HEK293 (cell line): ENCODE measurements around the gene TTC1.

Experiments
- CTCF ChIA-PET: fragments of 350-600 bp; formaldehyde crosslinking; extraction: SDS; loops from one replicate; lab custom pipeline; 2021; ENCODE audit warnings: antibody characterized with exemption; lab: Yijun Ruan, JAX
- POLR2A ChIA-PET: fragments of 300-600 bp; formaldehyde crosslinking; extraction: SDS; loops from one replicate; lab custom pipeline; 2020; ENCODE audit warnings: antibody characterized with exemption, inconsistent platforms; lab: Yijun Ruan, JAX
- H3K27ac ChIP-seq: fragments of 200-500 bp; sonication (Bioruptor generic); 2 replicates; pipeline ENCODE4 v1.5.1; 2014; ENCODE audit warnings: low read depth, low read length, control low read depth, inconsistent platforms; ENCODE audit errors: extremely low read depth
- H3K36me3 ChIP-seq, 2 experiments: fragments of 200-500 bp in 1 of 2; sonication (Bioruptor generic) in 1 of 2; 1 replicate in 1 of 2; 2 replicates in 1 of 2; pipeline ENCODE4 v1.5.1; 2014 to 2017; ENCODE audit warnings: inconsistent platforms in 2 of 2, low read length in 2 of 2; ENCODE audit not compliant: control insufficient read depth in 2 of 2, insufficient read depth in 1 of 2
- H3K4me1 ChIP-seq: fragments of 200-500 bp; sonication (Bioruptor generic); 2 replicates; pipeline ENCODE4 v1.5.1; 2014; ENCODE audit warnings: mild to moderate bottlenecking, low read length, inconsistent platforms; ENCODE audit not compliant: control insufficient read depth, insufficient read depth
- H3K4me3 ChIP-seq: 2 replicates; pipeline ENCODE4 v1.5.1; 2011; ENCODE audit warnings: low read depth, mild to moderate bottlenecking, control low read depth, low read length, moderate library complexity
- H3K9me3 ChIP-seq: fragments of 200-500 bp; sonication (Bioruptor generic); 2 replicates; pipeline ENCODE4 v1.5.1; 2014; ENCODE audit warnings: low read depth, low read length, inconsistent platforms; ENCODE audit not compliant: control insufficient read depth, insufficient read depth
- GLI2 ChIP-seq: fragments of 450-650 bp; formaldehyde crosslinking; IDR thresholded peaks from 2 replicates; pipeline ENCODE4; 2017; ENCODE audit warnings: missing biosample characterization, missing genetic modification characterization, low read depth, borderline replicate concordance
- GLI4 ChIP-seq: fragments of 450-650 bp; formaldehyde crosslinking; IDR thresholded peaks from 2 replicates; pipeline ENCODE4 v1.5.1; 2016; ENCODE audit warnings: missing biosample characterization, missing genetic modification characterization
- GLIS1 ChIP-seq: fragments of 450-650 bp; formaldehyde crosslinking; IDR thresholded peaks from 2 replicates; pipeline ENCODE4 v1.5.1; 2016; ENCODE audit warnings: missing biosample characterization, missing genetic modification characterization
- KLF10 ChIP-seq: fragments of 450-650 bp; IDR thresholded peaks from 2 replicates; pipeline ENCODE4 v1.5.1; 2018; ENCODE audit warnings: missing biosample characterization, mild to moderate bottlenecking, missing genetic modification characterization
- KLF7 ChIP-seq: fragments of 450-650 bp; formaldehyde crosslinking; IDR thresholded peaks from 2 replicates; pipeline ENCODE4 v1.5.1; 2016; ENCODE audit warnings: missing biosample characterization, missing genetic modification characterization, borderline replicate concordance
- TSHZ1 ChIP-seq: fragments of 450-650 bp; formaldehyde crosslinking; IDR thresholded peaks from 2 replicates; pipeline ENCODE4 v1.5.1; 2016; ENCODE audit warnings: missing biosample characterization, missing genetic modification characterization, borderline replicate concordance
- ZBTB6 ChIP-seq: fragments of 450-650 bp; formaldehyde crosslinking; IDR thresholded peaks from 2 replicates; pipeline ENCODE4 v1.5.1; 2017; ENCODE audit warnings: missing biosample characterization, missing genetic modification characterization
- ZNF138 ChIP-seq: fragments of 450-650 bp; formaldehyde crosslinking; IDR thresholded peaks from 2 replicates; pipeline ENCODE4 v1.5.1; 2016; ENCODE audit warnings: missing biosample characterization, missing genetic modification characterization, borderline replicate concordance
- ZNF18 ChIP-seq: fragments of 450-650 bp; formaldehyde crosslinking; IDR thresholded peaks from 2 replicates; pipeline ENCODE4 v1.5.1; 2016; ENCODE audit warnings: missing biosample characterization, missing genetic modification characterization
- ZNF221 ChIP-seq: fragments of 450-650 bp; formaldehyde crosslinking; IDR thresholded peaks from 2 replicates; pipeline ENCODE4 v1.5.1; 2017; ENCODE audit warnings: missing biosample characterization, missing genetic modification characterization, borderline replicate concordance
- ZNF26 ChIP-seq: fragments of 450-650 bp; formaldehyde crosslinking; IDR thresholded peaks from 2 replicates; pipeline ENCODE4 v1.5.1; 2016; ENCODE audit warnings: missing biosample characterization, missing genetic modification characterization
- ZNF354C ChIP-seq: fragments of 450-650 bp; formaldehyde crosslinking; IDR thresholded peaks from 2 replicates; pipeline ENCODE4 v1.5.1; 2016; ENCODE audit warnings: missing biosample characterization, missing genetic modification characterization, low read depth, borderline replicate concordance
- ZNF37A ChIP-seq: fragments of 450-650 bp; IDR thresholded peaks from 2 replicates; pipeline ENCODE4 v1.5.1; 2018; ENCODE audit warnings: missing biosample characterization, missing genetic modification characterization
- ZNF416 ChIP-seq: fragments of 450-650 bp; formaldehyde crosslinking; IDR thresholded peaks from 2 replicates; pipeline ENCODE4 v1.5.1; 2016; ENCODE audit warnings: missing biosample characterization, missing genetic modification characterization
- ZNF501 ChIP-seq: fragments of 450-650 bp; formaldehyde crosslinking; IDR thresholded peaks from 2 replicates; pipeline ENCODE4 v1.5.1; 2016; ENCODE audit warnings: missing biosample characterization, missing genetic modification characterization
- ZNF544 ChIP-seq: fragments of 450-650 bp; formaldehyde crosslinking; IDR thresholded peaks from 2 replicates; pipeline ENCODE4 v1.5.0; 2017; ENCODE audit warnings: missing biosample characterization, missing genetic modification characterization
- ZNF548 ChIP-seq: fragments of 450-650 bp; formaldehyde crosslinking; IDR thresholded peaks from 2 replicates; pipeline ENCODE4 v1.5.1; 2016; ENCODE audit warnings: missing biosample characterization, missing genetic modification characterization
- ZNF600 ChIP-seq: fragments of 450-650 bp; formaldehyde crosslinking; IDR thresholded peaks from 2 replicates; pipeline ENCODE4 v1.5.1; 2016; ENCODE audit warnings: missing biosample characterization, missing genetic modification characterization
- ZNF792 ChIP-seq: fragments of 450-650 bp; formaldehyde crosslinking; IDR thresholded peaks from 2 replicates; pipeline ENCODE4 v1.5.1; 2016; ENCODE audit warnings: missing biosample characterization, missing genetic modification characterization

Gene TTC1

GRCh38 chr5:160020266-160020770 lies 11.4 kb downstream of the TTC1 start (continued):
- TF ChIP-seq ZBTB6 (tag by site-specific recombination) = no peak
- no peak for TF ChIP-seq ZNF221 (tag by site-specific recombination)
- TF ChIP-seq ZNF354C (tag by site-specific recombination) = no peak
- TF ChIP-seq ZNF600 (tag by site-specific recombination) = no peak
- no peak for TF ChIP-seq ZNF544 (tag by site-specific recombination)
- no peak for TF ChIP-seq ZNF37A (tag by site-specific recombination)
- TF ChIP-seq ZNF416 (tag by site-specific recombination) = no peak
- TF ChIP-seq KLF10 (tag by site-specific recombination) = no peak
- no peak for TF ChIP-seq TSHZ1
- TF ChIP-seq ZNF548 (tag by site-specific recombination) = no peak
- TF ChIP-seq ZNF26 (tag by site-specific recombination) = no peak
- no peak for TF ChIP-seq ZNF138 (tag by site-specific recombination)

- no peaks in the 10 kb centered on the region for H3K9me3 ChIP-seq
- ChIA-PET POLR2A (interaction anchor here (1.3 kb wide), 1 partner anchor 12 kb away, joined by 9 read pairs; the partner anchor contains the start of gene TTC1), CTCF (interaction anchor here (0.6 to 3.8 kb wide), 26 partner anchors 9 to 859 kb away, joined by 3 to 66 read pairs (median 6); partner anchors contain the start of gene TTC1)
- no peak overlapping the region for H3K27ac ChIP-seq
- peaks cover 18 to 59% of the 10 kb centered on the region in 2 experiments for H3K36me3 ChIP-seq
- 0 out of 2 replicates have a peak, but pooled peaks cover 9% of the 10 kb centered on the region for H3K4me1 ChIP-seq
- H3K4me3 ChIP-seq = no peak overlapping the region
- TF ChIP-seq ZNF501 (tag by site-specific recombination) (no peak), ZNF792 (no peak), GLI4 (tag by site-specific recombination) (no peak), KLF7 (tag by site-specific recombination) (no peak), ZNF354C (tag by site-specific recombination) (no peak), GLI2 (tag by site-specific recombination) (no peak), ZNF18 (no peak), ZBTB6 (tag by site-specific recombination) (no peak), GLIS1 (no peak)
These were observed 12.0 kb downstream of the TTC1 start for GRCh38 chr5:160020964-160021363.
